Mesendoderm (in vitro differentiated cells): Measurements from ENCODE around the gene INSL3. TPM values are rescaled to one million over a fixed set of nuclear protein-coding genes. Genes with fewer than 3 reads are reported as not detected.

ENCODE experiments used
- DNase-seq: peaks from one replicate; pipeline ENCODE4 v3.0.0; 2013
- H2AK5ac ChIP-seq: 2 replicates; pipeline ENCODE4 v1.6.1; 2013; ENCODE audit warnings: low read length, inconsistent platforms
- H2BK120ac ChIP-seq: 2 replicates; pipeline ENCODE4 v1.6.1; 2013; ENCODE audit warnings: low read depth, mild to moderate bottlenecking, low read length, moderate library complexity, mixed read lengths
- H2BK15ac ChIP-seq: replicated peaks from 2 replicates; pipeline ENCODE4 v1.6.1; 2013; ENCODE audit warnings: low read depth, mild to moderate bottlenecking, moderate library complexity
- H2BK5ac ChIP-seq: 2 replicates; pipeline ENCODE4 v1.6.1; 2013; ENCODE audit warnings: low read length, inconsistent platforms
- H3K18ac ChIP-seq: 2 replicates; pipeline ENCODE4 v1.6.1; 2013; ENCODE audit warnings: mild to moderate bottlenecking, low read length, mixed read lengths
- H3K23ac ChIP-seq: one replicate; pipeline ENCODE4 v1.6.1; 2013; ENCODE audit warnings: low read length
- H3K27ac ChIP-seq: 2 replicates; pipeline ENCODE4 v1.5.1; 2013; ENCODE audit warnings: low read depth, mild to moderate bottlenecking, inconsistent platforms, low read length, moderate library complexity
- H3K27me3 ChIP-seq: 2 replicates; pipeline ENCODE4 v1.6.1; 2013; ENCODE audit warnings: low read length, control low read depth, mild to moderate bottlenecking, inconsistent platforms; ENCODE audit not compliant: insufficient read depth, poor library complexity
- H3K36me3 ChIP-seq: 2 replicates; pipeline ENCODE4 v1.6.1; 2013; ENCODE audit warnings: low read length, inconsistent platforms; ENCODE audit not compliant: control insufficient read depth, insufficient read depth
- H3K4ac ChIP-seq: one replicate; pipeline ENCODE4 v1.6.1; 2013; ENCODE audit warnings: low read depth, mild to moderate bottlenecking, low read length, moderate library complexity
- H3K4me1 ChIP-seq: 2 replicates; pipeline ENCODE4 v1.6.1; 2013; ENCODE audit warnings: low read depth, low read length, inconsistent platforms; ENCODE audit not compliant: control insufficient read depth
- H3K4me2 ChIP-seq: 2 replicates; pipeline ENCODE4 v1.6.1; 2013; ENCODE audit warnings: low read length
- H3K4me3 ChIP-seq: 2 replicates; pipeline ENCODE4 v1.5.1; 2013; ENCODE audit warnings: mild to moderate bottlenecking, low read length
- H3K56ac ChIP-seq: one replicate; pipeline ENCODE4 v1.6.1; 2013; ENCODE audit warnings: low read length
- H3K79me1 ChIP-seq: 2 replicates; pipeline ENCODE4 v1.6.1; 2013; ENCODE audit warnings: low read length, inconsistent platforms
- H3K79me2 ChIP-seq: 2 replicates; pipeline ENCODE4 v1.6.1; 2013; ENCODE audit warnings: mild to moderate bottlenecking, low read length; ENCODE audit not compliant: control insufficient read depth, insufficient read depth
- H3K9ac ChIP-seq: 2 replicates; pipeline ENCODE4 v1.6.1; 2013; ENCODE audit warnings: low read length, inconsistent platforms
- H4K5ac ChIP-seq: one replicate; pipeline ENCODE4 v1.6.1; 2013; ENCODE audit warnings: low read length
- H4K8ac ChIP-seq: one replicate; pipeline ENCODE4 v1.6.1; 2013; ENCODE audit warnings: low read depth, mild to moderate bottlenecking, control low read depth, low read length, moderate library complexity
- WGBS: extraction: QIAGEN DNeasy Blood & Tissue Kit; methylation state at CpG from one replicate; pipeline ENCODE4 v1.1.7; 2013; ENCODE audit warnings: low lambda C conversion rate, missing lambda C conversion rate; ENCODE audit not compliant: insufficient coverage; ENCODE audit errors: extremely low coverage; 5-methylcytosine and 5-hydroxymethylcytosine counted together
- small RNA-seq: library from polyadenylated mRNA; stranded (forward); fragments of <200 nt; extraction: miRNeasy Mini kit (QIAGEN cat#:217004); gene quantifications from one replicate; pipeline ENCODE3, GENCODE V24; 2013; ENCODE audit not compliant: insufficient read depth

INSL3 gene

GRCh38 chr19:17770613-17771012 is 50.7 kb downstream of the INSL3 start:
- no peak overlapping the region for H3K56ac ChIP-seq
- no peak overlapping the region for H2BK5ac ChIP-seq
- no peak overlapping the region for H4K5ac ChIP-seq
- H3K4me2 ChIP-seq: no peak overlapping the region
- H3K79me1 ChIP-seq: no peaks in the 10 kb centered on the region
- WGBS: no CpG with 5 or more reads among the region's 13 CpGs
- H2AK5ac ChIP-seq: no peak overlapping the region
- H3K27ac ChIP-seq: no peak overlapping the region
- H3K18ac ChIP-seq: no peak overlapping the region
- H3K23ac ChIP-seq: no peak overlapping the region
- H3K79me2 ChIP-seq: no peaks in the 10 kb centered on the region
- no peak overlapping the region for H2BK120ac ChIP-seq
- H3K4ac ChIP-seq: no peak overlapping the region
- no peak overlapping the region for H4K8ac ChIP-seq
- no peaks in the 10 kb centered on the region for H3K4me1 ChIP-seq
- H3K9ac ChIP-seq: no peak overlapping the region
- H3K27me3 ChIP-seq: no peaks in the 10 kb centered on the region
- H3K4me3 ChIP-seq: no peak overlapping the region
- H2BK15ac ChIP-seq: no peak overlapping the region
- DNase-seq: no peak
- H3K36me3 ChIP-seq: no peaks in the 10 kb centered on the region

- H3K27me3 ChIP-seq: no peaks in the 10 kb centered on the region
- H2AK5ac ChIP-seq: no peak overlapping the region
- no peak overlapping the region for H2BK15ac ChIP-seq
- H3K4ac ChIP-seq: no peak overlapping the region
- no peak for DNase-seq
- no peak overlapping the region for H3K56ac ChIP-seq
- no peak overlapping the region for H4K5ac ChIP-seq
- H2BK5ac ChIP-seq: no peak overlapping the region
- no peak overlapping the region for H3K4me3 ChIP-seq
- H3K4me1 ChIP-seq: no peaks in the 10 kb centered on the region
- no peaks in the 10 kb centered on the region for H3K79me2 ChIP-seq
- H2BK120ac ChIP-seq: no peak overlapping the region
- no peak overlapping the region for H3K4me2 ChIP-seq
- no peak overlapping the region for H3K18ac ChIP-seq
- H3K27ac ChIP-seq: no peak overlapping the region
- WGBS: no CpG with 5 or more reads among the region's 1 CpG
- H3K79me1 ChIP-seq: no peaks in the 10 kb centered on the region
- no peak overlapping the region for H4K8ac ChIP-seq
- H3K9ac ChIP-seq: no peak overlapping the region
- H3K36me3 ChIP-seq: no peaks in the 10 kb centered on the region
- no peak overlapping the region for H3K23ac ChIP-seq
Observed at GRCh38 chr19:17767559-17767958, 53.8 kb downstream of the INSL3 start.

DNA sequence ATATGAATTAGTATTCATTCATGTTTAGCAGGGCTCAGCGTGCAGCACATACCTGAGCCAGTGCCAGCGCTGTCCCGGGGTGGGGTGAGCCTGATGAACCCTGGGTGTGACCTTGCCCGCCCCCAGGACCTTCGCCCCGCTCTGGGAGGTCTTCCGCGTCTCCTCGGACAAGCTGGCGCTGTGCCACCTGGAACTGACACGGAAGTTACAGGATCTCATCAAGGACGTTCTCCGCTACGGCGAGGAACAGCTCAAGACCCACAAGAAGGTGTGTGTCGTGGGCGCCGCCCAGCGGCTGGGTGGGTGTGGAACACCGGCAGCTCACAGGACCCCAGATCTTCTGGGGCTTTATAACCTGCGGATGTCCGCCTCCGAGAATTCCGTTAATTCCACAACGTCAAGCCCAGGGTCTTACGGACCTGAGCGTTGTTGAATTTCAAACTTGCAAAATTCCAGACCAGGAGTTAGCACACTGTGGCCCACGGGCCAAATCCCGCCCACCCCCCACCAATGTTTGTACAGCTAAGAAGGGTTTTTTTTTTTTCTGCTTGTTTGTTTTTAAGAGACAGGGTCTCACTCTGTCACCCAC is 54.7 kb downstream of the INSL3 start:
- no peaks in the 10 kb centered on the region for H3K79me1 ChIP-seq
- H3K9ac ChIP-seq: peak overlapping the region; percentile 37
- no peak overlapping the region for H3K4ac ChIP-seq
- H4K8ac ChIP-seq: no peak overlapping the region
- no peaks in the 10 kb centered on the region for H3K36me3 ChIP-seq
- H2BK15ac ChIP-seq: no peak overlapping the region
- H3K23ac ChIP-seq: no peak overlapping the region
- H4K5ac ChIP-seq: no peak overlapping the region
- no peaks in the 10 kb centered on the region for H3K79me2 ChIP-seq
- peak overlapping the region; percentile 13 for H3K4me2 ChIP-seq
- no peaks in the 10 kb centered on the region for H3K27me3 ChIP-seq
- no peak overlapping the region for H2BK120ac ChIP-seq
- H3K4me3 ChIP-seq: no peak overlapping the region
- no peak overlapping the region for H3K27ac ChIP-seq
- H3K56ac ChIP-seq: peak overlapping the region; percentile 58
- H2BK5ac ChIP-seq: no peak overlapping the region
- DNase-seq: peak; percentile 91
- no peak overlapping the region for H2AK5ac ChIP-seq
- no peaks in the 10 kb centered on the region for H3K4me1 ChIP-seq
- no peak overlapping the region for H3K18ac ChIP-seq
- WGBS: no CpG with 5 or more reads among the region's 29 CpGs

Small RNA genes within 50 kb of the gene (small RNA-seq; reads per million reads assigned to genes)
- not detected for gene SNORA68
